Fibroblast of lung (primary cell): ENCODE data around the gene GPD1.

Experiments used
- EZH2 ChIP-seq: IDR thresholded peaks from 2 replicates; pipeline ENCODE4 v1.5.1; 2012; ENCODE audit warnings: low read length, control low read depth, mild to moderate bottlenecking; ENCODE audit errors: missing control alignments
- TF ChIP-seq, protein P1 (sequence below), 2 donors: IDR thresholded peaks in 1 of 2; conservative IDR thresholded peaks in 1 of 2; 1 replicate in 1 of 2; 2 replicates in 1 of 2; pipeline ENCODE4 v1.5.1; 2011 to 2012; ENCODE audit warnings: low read length in 2 of 2, control low read depth in 1 of 2, inconsistent platforms in 1 of 2, low read depth in 1 of 2, mild to moderate bottlenecking in 1 of 2

DNA sequence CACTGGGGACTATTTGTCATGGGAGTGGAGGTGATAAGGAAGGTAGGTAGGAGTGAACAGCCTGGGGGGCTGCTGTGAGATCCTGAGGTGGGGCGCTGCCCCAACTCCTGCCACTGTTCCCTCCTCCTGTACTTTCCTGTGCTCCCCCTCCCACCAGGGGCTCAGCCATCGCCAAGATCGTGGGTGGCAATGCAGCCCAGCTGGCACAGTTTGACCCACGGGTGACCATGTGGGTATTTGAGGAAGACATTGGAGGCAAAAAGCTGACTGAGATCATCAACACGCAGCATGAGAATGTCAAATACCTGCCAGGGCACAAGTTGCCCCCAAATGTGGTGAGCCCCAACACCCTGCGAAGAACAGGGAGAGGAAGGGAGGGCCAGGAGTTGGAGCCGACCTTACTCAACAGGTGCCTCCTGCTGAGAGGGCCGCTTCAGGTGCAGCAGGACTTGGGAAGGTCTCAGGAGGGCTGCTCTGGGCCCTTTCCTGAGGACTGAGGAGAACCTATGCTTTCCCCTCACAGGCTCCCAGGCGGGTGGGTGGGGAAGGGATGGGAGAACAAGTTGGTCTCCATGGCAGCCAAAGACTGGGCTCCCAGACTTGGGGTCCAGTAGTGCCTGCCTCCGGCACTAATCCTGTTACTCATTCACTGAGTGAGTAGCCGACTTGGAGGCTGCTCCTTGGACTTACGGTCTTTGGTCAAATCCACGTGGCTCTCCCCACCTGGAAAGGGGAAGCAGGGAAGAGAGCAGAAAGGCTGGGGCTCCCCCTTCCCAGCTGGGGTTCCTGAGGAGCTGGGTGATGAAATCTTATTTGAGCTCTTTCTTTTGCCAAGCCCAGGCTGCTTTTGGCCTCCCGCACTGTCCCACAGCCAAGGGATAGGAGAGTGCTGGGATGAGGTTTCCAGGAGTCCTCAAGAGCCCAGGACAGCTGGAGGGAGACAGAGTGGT, 884 bp downstream of the GPD1 start:
- TF ChIP-seq, protein P1, sequence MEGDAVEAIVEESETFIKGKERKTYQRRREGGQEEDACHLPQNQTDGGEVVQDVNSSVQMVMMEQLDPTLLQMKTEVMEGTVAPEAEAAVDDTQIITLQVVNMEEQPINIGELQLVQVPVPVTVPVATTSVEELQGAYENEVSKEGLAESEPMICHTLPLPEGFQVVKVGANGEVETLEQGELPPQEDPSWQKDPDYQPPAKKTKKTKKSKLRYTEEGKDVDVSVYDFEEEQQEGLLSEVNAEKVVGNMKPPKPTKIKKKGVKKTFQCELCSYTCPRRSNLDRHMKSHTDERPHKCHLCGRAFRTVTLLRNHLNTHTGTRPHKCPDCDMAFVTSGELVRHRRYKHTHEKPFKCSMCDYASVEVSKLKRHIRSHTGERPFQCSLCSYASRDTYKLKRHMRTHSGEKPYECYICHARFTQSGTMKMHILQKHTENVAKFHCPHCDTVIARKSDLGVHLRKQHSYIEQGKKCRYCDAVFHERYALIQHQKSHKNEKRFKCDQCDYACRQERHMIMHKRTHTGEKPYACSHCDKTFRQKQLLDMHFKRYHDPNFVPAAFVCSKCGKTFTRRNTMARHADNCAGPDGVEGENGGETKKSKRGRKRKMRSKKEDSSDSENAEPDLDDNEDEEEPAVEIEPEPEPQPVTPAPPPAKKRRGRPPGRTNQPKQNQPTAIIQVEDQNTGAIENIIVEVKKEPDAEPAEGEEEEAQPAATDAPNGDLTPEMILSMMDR (conservative IDR thresholded peaks at IDR 0.05 in 1 of 2, IDR thresholded peaks at IDR 0.05 in 1 of 2; ENCODE audit: low read depth in 1 of 2, low read length in 2 of 2) = no peak
- no peak for TF ChIP-seq EZH2
